Measurements from ENCODE around the gene KPNA1. TPM values are rescaled to one million over a fixed set of nuclear protein-coding genes. Genes with fewer than 3 reads are reported as not detected.

Gene KPNA1
- total and polyA plus RNA-seq, 2 of the 13 experiments (the other 11 are each of a cell fraction or from before 2014, with no cell fraction given), result 15.4 to 30.0 TPM

DNA sequence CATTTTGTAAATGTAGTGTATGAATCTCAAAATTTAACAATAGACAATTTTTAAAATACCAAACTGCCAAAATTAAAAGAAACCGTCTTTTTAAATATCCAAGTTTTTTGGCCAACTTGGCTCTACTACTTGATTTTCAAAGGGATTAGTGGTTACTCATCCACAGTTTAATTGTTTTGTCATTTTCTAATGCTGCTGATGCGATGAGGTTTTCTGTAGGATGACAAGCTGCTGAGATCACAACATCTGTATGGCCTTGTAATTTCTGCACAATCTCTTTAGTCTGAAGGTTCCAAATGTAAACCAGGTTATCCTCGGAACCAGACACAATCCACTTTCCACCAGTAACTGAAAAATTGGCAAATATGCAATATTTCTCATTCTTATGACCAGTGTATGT, 100.3 kb downstream of the KPNA1 start:
- peak overlapping the region; percentile 99 for H3K4me2 ChIP-seq (ENCODE audit: low read depth, low read length)
- H3K9ac ChIP-seq (ENCODE audit: insufficient read depth, low read depth, low read length), result no peak overlapping the region
- no peak overlapping the region for H3K27ac ChIP-seq (ENCODE audit: extremely low read length, insufficient read depth, low read length)
- H3K79me2 ChIP-seq (ENCODE audit: insufficient read depth, low read length), result peaks cover 35% of the 10 kb centered on the region
- 0 out of 6 replicates have a peak overlapping the region, but pooled peaks of 1 of the 3 experiments have one; percentile 81 for H3K4me3 ChIP-seq (replicated peaks in 1 of 3; ENCODE audit: insufficient read depth in 1 of 3, low read depth in 2 of 3, low read length in 3 of 3)
- POLR2A ChIA-PET, result interaction anchor here (2.3 kb wide), 1 partner anchor 31 kb away, joined by 48 read pairs; the partner anchor contains the start of genes FAM162A and MIX23
- H2AFZ ChIP-seq (ENCODE audit: low read length), result no peak overlapping the region
- CTCF ChIA-PET (ENCODE audit: low intra/inter-chr PET ratio, low total read pairs), result no interaction called here
- no peaks in the 10 kb centered on the region for H3K9me3 ChIP-seq (ENCODE audit: low read length)
- intact Hi-C loops (cut with micrococcal nuclease; ENCODE audit: unreplicated experiment), result loop anchor here (2.0 kb wide), 1 partner anchor 22 kb away; no protein-coding TSS in a partner anchor
- no peak for TF ChIP-seq ZNF232 (CRISPR knock-in tag; IDR thresholded peaks at IDR 0.05; ENCODE audit: borderline replicate concordance)
- no peak for TF ChIP-seq ZNF549 (CRISPR knock-in tag; IDR thresholded peaks at IDR 0.05)
- no peak for TF ChIP-seq BRD4 (CRISPR knock-in tag; IDR thresholded peaks at IDR 0.05)
- TF ChIP-seq ZSCAN30 (CRISPR knock-in tag; IDR thresholded peaks at IDR 0.05), result no peak
- TF ChIP-seq, protein P1, sequence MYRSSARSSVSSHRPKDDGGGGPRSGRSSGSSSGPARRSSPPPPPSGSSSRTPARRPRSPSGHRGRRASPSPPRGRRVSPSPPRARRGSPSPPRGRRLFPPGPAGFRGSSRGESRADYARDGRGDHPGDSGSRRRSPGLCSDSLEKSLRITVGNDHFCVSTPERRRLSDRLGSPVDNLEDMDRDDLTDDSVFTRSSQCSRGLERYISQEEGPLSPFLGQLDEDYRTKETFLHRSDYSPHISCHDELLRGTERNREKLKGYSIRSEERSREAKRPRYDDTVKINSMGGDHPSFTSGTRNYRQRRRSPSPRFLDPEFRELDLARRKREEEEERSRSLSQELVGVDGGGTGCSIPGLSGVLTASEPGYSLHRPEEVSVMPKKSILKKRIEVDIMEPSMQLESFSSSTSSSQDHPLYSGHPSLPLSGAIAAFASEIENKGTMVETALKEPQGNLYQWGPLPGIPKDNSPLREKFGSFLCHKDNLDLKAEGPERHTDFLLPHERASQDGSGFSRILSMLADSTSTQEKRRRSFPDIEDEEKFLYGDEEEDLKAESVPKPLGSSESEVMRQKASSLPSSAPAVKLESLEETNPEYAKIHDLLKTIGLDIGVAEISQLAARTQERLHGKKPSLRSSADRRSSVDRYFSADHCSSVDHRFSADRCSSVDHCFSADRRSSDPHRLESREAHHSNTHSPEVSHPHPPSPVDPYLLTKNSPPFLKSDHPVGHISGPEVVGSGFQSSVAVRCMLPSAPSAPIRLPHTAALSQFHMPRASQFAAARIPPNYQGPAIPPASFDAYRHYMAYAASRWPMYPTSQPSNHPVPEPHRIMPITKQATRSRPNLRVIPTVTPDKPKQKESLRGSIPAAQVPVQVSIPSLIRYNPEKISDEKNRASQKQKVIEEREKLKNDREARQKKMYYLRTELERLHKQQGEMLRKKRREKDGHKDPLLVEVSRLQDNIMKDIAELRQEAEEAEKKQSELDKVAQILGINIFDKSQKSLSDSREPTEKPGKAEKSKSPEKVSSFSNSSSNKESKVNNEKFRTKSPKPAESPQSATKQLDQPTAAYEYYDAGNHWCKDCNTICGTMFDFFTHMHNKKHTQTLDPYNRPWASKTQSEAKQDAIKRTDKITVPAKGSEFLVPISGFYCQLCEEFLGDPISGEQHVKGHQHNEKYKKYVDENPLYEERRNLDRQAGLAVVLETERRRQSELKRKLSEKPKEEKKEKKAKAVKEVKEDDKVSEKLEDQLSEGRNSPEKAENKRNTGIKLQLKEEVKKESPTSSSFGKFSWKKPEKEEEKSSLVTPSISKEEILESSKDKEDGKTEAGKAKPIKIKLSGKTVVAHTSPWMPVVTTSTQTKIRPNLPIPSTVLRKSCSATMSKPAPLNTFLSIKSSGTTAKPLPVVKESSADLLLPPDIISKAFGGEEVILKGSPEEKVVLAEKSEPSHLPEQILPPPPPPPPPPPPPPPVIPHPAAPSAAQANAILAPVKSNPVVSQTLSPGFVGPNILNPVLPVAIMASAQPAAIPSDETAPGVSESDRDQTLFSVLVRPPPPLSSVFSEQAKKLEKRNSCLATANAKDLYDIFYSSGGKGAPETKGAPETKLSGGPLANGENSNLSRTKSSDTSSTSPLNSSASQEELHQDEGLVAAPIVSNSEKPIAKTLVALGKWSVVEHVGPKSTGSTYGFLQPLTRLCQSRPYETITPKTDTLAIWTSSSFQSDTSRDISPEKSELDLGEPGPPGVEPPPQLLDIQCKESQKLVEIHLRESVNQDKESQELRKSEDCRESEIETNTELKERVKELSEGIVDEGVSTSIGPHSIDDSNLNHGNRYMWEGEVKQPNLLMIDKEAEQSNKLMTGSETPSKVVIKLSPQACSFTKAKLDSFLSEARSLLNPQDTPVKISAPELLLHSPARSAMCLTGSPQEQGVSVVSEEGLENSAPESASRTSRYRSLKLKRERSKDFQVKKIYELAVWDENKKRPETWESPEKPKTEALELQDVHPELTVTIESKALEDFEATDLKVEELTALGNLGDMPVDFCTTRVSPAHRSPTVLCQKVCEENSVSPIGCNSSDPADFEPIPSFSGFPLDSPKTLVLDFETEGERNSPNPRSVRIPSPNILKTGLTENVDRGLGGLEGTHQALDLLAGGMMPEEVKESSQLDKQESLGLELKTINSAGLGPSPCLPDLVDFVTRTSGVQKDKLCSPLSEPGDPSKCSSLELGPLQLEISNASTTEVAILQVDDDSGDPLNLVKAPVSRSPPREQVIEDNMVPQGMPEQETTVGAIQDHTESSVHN (CRISPR knock-in tag; IDR thresholded peaks at IDR 0.05), result no peak
- no peak for TF ChIP-seq ZNF136 (CRISPR knock-in tag; IDR thresholded peaks at IDR 0.05; ENCODE audit: low read depth)
- no peak for TF ChIP-seq ZNF138 (CRISPR knock-in tag; IDR thresholded peaks at IDR 0.05; ENCODE audit: low read depth)
- no peak for TF ChIP-seq ZNF678 (CRISPR knock-in tag; IDR thresholded peaks at IDR 0.05)
- no peak for TF ChIP-seq POLR2AphosphoS5 (IDR thresholded peaks at IDR 0.05; ENCODE audit: low read depth, low read length)
- TF ChIP-seq ZNF337 (CRISPR knock-in tag; IDR thresholded peaks at IDR 0.05; ENCODE audit: borderline replicate concordance, low read depth), result no peak
- TF ChIP-seq DRAP1 (CRISPR knock-in tag; IDR thresholded peaks at IDR 0.05), result no peak
- TF ChIP-seq, protein P2, sequence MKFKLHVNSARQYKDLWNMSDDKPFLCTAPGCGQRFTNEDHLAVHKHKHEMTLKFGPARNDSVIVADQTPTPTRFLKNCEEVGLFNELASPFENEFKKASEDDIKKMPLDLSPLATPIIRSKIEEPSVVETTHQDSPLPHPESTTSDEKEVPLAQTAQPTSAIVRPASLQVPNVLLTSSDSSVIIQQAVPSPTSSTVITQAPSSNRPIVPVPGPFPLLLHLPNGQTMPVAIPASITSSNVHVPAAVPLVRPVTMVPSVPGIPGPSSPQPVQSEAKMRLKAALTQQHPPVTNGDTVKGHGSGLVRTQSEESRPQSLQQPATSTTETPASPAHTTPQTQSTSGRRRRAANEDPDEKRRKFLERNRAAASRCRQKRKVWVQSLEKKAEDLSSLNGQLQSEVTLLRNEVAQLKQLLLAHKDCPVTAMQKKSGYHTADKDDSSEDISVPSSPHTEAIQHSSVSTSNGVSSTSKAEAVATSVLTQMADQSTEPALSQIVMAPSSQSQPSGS (CRISPR knock-in tag; IDR thresholded peaks at IDR 0.05), result no peak
- TF ChIP-seq ZNF761 (CRISPR knock-in tag; conservative IDR thresholded peaks at IDR 0.05), result no peak
- TF ChIP-seq ZNF180 (CRISPR knock-in tag; IDR thresholded peaks at IDR 0.05; ENCODE audit: borderline replicate concordance, low read depth), result no peak
- no peaks in the 10 kb centered on the region; a peak in 1 of 5 replicates for H3K27me3 ChIP-seq (ENCODE audit: control insufficient read depth in 1 of 2, insufficient read depth in 2 of 2, low read length in 2 of 2)
- BruUV-seq (replicated peaks), result no TSS peak
- H3K36me3 ChIP-seq (replicated peaks in 1 of 2; ENCODE audit: control insufficient read depth in 1 of 2, insufficient read depth in 2 of 2, low read length in 2 of 2), result peaks cover 6 to 19% of the 10 kb centered on the region in 2 experiments; a peak in 4 of 5 replicates
- 94% methylated on average over 3 of the region's 3 CpGs for WGBS (ENCODE audit: low lambda C conversion rate)
- in situ Hi-C loops (cut with HindIII; ENCODE audit: extremely low pct_ligation_motif_present, low pct_unique_long_range_greater_than_20kb), result no loop called here
- FAIRE-seq (no peak), DNase-seq (ENCODE audit: low spot score) (no peak), ATAC-seq (no peak)
- no peaks in the 10 kb centered on the region for H4K20me1 ChIP-seq (ENCODE audit: insufficient read depth, low read length)
- H3K4me1 ChIP-seq (ENCODE audit: insufficient read depth, low read length), result peaks cover 33% of the 10 kb centered on the region

All from HepG2 (cell line).